Measurements from ENCODE around the gene MAPK14. TPM values are rescaled to one million over a fixed set of nuclear protein-coding genes. Genes with fewer than 3 reads are reported as not detected.
A peak's percentile ranks its signal among the peaks of the same experiment; 100 is the strongest.

MAPK14 gene
- total and polyA plus RNA-seq, 7 donors = 11.8 to 42.0 (median 31.0) TPM

- DNase-seq = peak in 1 of 2 donors; percentile 39
- H3K4me1 ChIP-seq = peaks cover 14% of the 10 kb centered on the region
- intact Hi-C loops (cut with DNase I) = no loop called here
- 55 to 63% (median 61%) methylated on average over 7 of the region's 7 CpGs for WGBS, 3 donors
- TF ChIP-seq CTCF (IDR thresholded peaks at IDR 0.05) = no peak
- no peaks in the 10 kb centered on the region for H3K27me3 ChIP-seq (ENCODE audit: insufficient read depth in 3 of 3, low read length in 2 of 3)
- H3K4me3 ChIP-seq = no peak overlapping the region
- no peaks in the 10 kb centered on the region for H3K36me3 ChIP-seq (ENCODE audit: insufficient read depth in 1 of 2, low read depth in 1 of 2)
- ATAC-seq = peak in 2 of 4 donors; percentile 43 to 46
- H3K9me3 ChIP-seq = no peaks in the 10 kb centered on the region
- peak overlapping the region; percentile 79 for H3K27ac ChIP-seq
Measured at GRCh38 chr6:36139431-36139830, 111.8 kb downstream of the MAPK14 start.

GRCh38 chr6:36139991-36140710 lies 112.5 kb downstream of the MAPK14 start:
- no peak for DNase-seq
- Histone ChIP-seq H3K4me1 (peaks cover 14% of the 10 kb centered on the region), H3K27ac (peak overlapping the region; percentile 79), H3K4me3 (no peak overlapping the region), H3K27me3 (ENCODE audit: insufficient read depth in 3 of 3, low read length in 2 of 3) (no peaks in the 10 kb centered on the region), H3K9me3 (no peaks in the 10 kb centered on the region), H3K36me3 (ENCODE audit: insufficient read depth in 1 of 2, low read depth in 1 of 2) (no peaks in the 10 kb centered on the region)
- intact Hi-C loops (cut with DNase I) = loop anchor here in 1 of 2 donors (5.0 kb wide), 1 partner anchor 57 kb away; the partner anchor contains the start of gene BRPF3
- TF ChIP-seq CTCF (IDR thresholded peaks at IDR 0.05) = no peak
- peak; percentile 63 to 94 (median 90) for ATAC-seq
- 42 to 51% (median 44%) methylated on average over 8 of the region's 8 CpGs for WGBS, 3 donors

- Histone ChIP-seq H3K9me3 (no peaks in the 10 kb centered on the region), H3K36me3 (ENCODE audit: insufficient read depth in 1 of 2, low read depth in 1 of 2) (no peaks in the 10 kb centered on the region), H3K27me3 (ENCODE audit: insufficient read depth in 3 of 3, low read length in 2 of 3) (no peaks in the 10 kb centered on the region), H3K4me1 (peaks cover 11% of the 10 kb centered on the region), H3K4me3 (no peak overlapping the region), H3K27ac (no peak overlapping the region)
- ATAC-seq (no peak), DNase-seq (no peak)
- intact Hi-C loops (cut with DNase I) = loop anchor here in 1 of 2 donors (5.0 kb wide), 1 partner anchor 56 kb away; the partner anchor contains the start of gene BRPF3
- 93 to 94% (median 94%) methylated on average over 4 of the region's 4 CpGs for WGBS, 3 donors
- TF ChIP-seq CTCF (IDR thresholded peaks at IDR 0.05) = no peak
Measured at GRCh38 chr6:36141091-36141490, 113.5 kb downstream of the MAPK14 start.

GRCh38 chr6:36141961-36142360 lies 114.4 kb downstream of the MAPK14 start:
- no peak for DNase-seq
- intact Hi-C loops (cut with DNase I) = loop anchor here in 1 of 2 donors (5.0 kb wide), 1 partner anchor 55 kb away; the partner anchor contains the start of gene BRPF3
- no peak overlapping the region for H3K4me3 ChIP-seq
- no peak for ATAC-seq
- no peaks in the 10 kb centered on the region for H3K36me3 ChIP-seq (ENCODE audit: insufficient read depth in 1 of 2, low read depth in 1 of 2)
- H3K27me3 ChIP-seq (ENCODE audit: insufficient read depth in 3 of 3, low read length in 2 of 3) = no peaks in the 10 kb centered on the region
- no peaks in the 10 kb centered on the region for H3K9me3 ChIP-seq
- no peak for TF ChIP-seq CTCF (IDR thresholded peaks at IDR 0.05)
- 93 to 96% (median 95%) methylated on average over 4 of the region's 4 CpGs for WGBS, 3 donors
- peaks cover 11% of the 10 kb centered on the region for H3K4me1 ChIP-seq
- H3K27ac ChIP-seq = no peak overlapping the region

All from psoas muscle (tissue), 8 donors.